GM21576 (cell line): ENCODE measurements around the gene RDH8.

Experiments used
- ATAC-seq: cut with Tn5 transposase; IDR thresholded peaks from one replicate; pipeline ENCODE4 v1.9.1; 2021; ENCODE audit warnings: mild to moderate bottlenecking, moderate library complexity; ENCODE audit not compliant: unreplicated experiment

RDH8 gene, protein sequence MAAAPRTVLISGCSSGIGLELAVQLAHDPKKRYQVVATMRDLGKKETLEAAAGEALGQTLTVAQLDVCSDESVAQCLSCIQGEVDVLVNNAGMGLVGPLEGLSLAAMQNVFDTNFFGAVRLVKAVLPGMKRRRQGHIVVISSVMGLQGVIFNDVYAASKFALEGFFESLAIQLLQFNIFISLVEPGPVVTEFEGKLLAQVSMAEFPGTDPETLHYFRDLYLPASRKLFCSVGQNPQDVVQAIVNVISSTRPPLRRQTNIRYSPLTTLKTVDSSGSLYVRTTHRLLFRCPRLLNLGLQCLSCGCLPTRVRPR

DNA sequence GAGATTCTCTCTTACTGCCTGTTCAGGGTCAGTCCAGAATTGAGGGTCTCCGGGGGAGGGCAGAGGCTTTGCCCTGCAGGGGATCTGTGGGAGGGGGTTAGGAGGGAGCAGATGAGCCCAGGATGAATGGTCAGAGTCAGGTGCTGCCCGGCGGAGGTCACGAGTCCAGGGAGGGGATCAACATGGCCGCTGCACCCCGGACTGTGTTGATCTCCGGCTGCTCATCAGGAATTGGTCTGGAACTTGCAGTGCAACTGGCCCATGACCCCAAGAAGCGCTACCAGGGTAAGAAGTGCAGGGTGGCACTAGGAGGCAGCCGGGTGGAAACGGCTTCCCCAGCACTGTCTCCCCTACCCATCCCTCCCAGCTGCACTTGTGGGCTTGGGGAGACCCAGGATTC lies at the start of gene RDH8:
RDH8 (plus strand) TSS at position 168 of the 400 bp plus-strand sequence; CDS start at position 183, 15 bp downstream.
- ATAC-seq = no peak

DNA sequence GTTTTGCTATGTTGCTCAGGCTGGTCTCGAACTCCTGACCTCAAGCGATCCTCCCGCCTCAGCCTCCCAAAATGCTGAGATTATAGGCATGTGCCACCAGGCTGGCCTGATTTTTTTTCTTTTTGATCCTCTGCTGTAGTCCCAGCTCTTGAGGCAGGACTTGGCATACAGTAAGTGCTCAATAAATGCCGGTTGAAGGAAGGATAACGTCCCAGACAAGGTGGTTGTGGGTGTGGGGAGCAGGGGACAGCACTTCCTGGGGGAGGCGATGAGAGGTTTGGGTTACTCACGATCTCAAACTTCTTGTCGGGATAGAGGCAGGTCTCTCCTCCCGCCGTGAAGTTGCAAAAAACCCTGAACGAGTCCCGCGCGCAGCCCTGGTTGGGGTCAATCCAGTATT lies 47.3 kb upstream of the RDH8 start:
- ATAC-seq = no peak

DNA sequence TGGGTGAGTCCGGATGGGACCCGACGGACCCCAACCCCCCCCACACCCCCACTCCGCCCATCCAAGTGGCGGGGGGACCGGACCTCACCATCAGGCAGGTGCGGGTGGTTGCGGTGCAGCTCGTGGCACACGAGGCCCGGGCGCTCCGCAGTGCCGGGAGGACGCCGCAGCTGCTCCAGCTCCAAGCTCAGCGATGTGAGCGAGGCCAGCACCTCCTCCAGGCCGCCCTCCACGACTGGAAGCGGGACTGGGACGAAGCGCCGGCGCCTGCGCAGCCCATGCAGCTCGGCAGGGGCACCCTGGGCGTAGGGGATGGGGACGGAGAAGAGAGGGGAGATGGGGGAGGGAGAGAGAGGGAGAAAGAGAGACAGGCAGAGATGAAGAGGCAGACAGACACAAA lies 46.8 kb upstream of the RDH8 start:
- no peak for ATAC-seq

DNA sequence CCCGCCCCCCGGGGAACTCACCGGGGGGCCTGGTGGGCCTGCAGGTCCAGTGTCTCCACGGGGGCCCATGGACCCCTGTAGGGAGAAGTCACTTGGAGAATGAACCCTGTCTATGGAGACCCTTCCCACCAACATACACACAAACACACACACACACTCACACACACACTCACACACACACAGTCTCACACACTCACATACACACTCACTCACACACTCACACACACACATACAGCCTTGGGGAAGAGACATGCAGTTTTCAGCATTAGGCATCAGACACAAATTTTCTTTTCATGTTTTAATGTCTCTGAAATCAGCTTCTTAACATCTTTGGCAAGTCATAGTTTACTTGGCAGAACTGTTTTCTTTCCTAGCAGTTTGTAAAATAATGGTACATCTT lies 46.0 kb upstream of the RDH8 start:
- ATAC-seq = no peak

DNA sequence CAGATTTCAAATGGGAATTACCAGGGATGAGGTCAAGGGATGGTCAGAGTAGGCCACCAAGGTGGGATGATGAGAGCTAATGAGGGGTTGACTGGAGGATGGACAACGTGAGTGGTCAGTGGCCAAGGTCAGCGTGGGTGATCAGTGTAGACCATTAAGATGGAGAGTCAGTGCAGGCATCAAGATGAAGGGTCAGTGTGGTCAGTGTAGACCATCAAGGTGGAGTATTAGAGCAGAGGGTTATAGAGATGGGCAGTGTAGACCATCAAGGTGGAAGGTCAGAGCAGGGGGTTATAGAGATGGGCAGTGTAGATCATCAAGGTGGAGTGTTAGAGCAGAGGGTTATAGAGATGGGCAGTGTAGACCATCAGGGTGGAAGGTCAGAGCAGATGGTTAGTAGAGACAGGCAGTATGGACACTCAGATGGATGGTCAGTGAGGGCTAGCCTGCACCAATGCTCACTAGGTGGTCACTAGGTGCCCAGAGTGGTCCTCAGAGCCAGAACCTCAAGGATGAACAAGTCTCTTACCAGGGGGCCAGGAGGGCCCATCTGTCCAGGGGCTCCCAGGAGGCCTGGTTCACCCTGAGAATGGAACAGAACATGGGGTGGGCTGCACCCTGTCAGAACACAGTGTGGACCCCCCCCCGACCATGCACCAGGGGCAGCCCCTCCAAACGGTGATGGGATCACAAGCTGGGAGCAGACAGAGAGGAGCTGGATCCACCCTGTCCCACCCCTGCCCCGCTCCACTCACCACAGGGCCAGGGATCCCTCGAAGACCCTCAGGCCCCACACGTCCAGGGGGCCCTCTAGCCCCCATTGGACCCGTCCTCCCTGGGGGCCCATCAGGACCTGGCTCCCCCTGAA lies 44.2 kb upstream of the RDH8 start:
- no peak for ATAC-seq

DNA sequence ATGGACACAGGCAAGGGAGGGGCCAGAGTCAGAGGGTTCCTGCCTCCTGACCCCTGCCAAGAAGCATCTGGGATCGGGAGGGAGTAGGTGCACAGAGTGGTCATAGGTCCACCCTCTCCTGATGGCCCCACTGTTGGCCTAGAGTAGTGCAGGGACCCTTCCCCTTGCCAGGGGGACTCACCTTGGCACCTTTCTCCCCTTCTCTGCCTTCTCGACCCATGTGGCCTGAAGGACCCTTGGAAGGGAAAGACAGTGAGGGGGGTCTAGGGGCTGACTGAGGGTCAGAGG lies 43.7 kb upstream of the RDH8 start:
- no peak for ATAC-seq

DNA sequence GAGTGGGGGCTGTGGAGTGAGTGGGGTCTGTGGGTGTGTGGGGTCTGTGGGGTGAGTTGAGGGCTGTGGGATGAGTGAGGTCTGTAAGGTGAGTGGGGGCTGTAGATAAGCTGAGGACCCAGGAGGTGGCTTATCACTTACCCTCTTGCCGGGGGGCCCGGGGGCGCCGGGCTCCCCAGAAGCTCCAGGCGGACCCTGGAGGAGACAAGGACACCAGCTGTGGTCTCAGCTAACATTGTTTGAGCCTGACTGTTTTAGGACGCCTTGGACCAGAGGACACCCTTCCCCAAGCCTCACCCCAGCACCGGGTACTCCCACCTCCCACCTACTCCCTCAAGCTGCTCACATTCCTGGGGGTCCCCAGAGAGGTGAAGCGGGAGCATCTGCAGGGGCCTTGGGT lies 42.8 kb upstream of the RDH8 start:
- ATAC-seq = no peak

DNA sequence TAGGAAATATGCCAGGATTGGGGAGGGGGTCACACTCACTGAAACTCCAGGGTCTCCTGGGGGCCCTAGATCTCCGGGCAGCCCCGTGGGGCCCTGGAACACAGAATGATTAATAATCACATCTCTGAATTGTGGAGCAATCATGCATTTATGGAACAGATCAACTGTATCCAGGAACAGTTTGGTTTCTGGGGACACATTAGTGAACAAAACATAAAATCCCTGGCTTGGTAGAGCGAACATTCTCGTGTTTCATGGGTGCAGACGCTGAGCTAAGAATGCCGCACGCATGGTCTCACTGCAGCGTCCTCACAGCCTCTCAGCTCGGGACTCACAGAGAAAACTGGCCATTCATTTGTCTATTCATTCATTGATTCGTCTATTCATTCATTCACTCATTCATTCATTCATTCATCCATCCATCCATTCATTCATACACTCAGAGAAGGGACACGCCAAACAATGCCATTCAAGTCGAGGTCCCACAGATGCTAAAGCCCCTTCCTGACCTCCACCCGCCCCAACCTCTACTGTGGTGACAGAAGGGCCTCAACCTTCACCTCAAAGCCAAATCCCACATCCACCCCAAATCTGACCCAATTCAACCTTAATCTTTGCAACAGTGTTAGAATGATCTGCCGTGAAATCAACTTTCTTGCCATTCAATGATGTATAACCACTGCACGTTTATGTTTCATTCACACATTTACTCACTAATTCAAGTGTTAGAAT lies 42.0 kb upstream of the RDH8 start:
- no peak for ATAC-seq

DNA sequence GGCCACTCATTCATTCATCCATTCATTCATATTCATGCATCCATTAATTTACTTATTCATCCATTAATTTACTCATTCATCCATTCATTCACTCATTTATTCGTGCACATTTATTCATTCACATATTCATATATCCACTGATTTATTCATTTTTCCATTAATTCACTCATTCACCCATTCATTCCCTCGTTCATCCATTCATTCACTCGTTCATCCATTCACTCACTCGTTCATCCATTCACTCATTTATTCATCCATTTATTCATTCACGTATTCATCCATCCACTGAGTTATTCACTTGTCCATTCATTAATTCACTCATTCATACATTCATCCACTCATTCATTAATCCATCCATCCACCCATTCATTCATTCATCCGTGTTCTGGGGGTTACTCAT lies 41.2 kb upstream of the RDH8 start:
- ATAC-seq = no peak

DNA sequence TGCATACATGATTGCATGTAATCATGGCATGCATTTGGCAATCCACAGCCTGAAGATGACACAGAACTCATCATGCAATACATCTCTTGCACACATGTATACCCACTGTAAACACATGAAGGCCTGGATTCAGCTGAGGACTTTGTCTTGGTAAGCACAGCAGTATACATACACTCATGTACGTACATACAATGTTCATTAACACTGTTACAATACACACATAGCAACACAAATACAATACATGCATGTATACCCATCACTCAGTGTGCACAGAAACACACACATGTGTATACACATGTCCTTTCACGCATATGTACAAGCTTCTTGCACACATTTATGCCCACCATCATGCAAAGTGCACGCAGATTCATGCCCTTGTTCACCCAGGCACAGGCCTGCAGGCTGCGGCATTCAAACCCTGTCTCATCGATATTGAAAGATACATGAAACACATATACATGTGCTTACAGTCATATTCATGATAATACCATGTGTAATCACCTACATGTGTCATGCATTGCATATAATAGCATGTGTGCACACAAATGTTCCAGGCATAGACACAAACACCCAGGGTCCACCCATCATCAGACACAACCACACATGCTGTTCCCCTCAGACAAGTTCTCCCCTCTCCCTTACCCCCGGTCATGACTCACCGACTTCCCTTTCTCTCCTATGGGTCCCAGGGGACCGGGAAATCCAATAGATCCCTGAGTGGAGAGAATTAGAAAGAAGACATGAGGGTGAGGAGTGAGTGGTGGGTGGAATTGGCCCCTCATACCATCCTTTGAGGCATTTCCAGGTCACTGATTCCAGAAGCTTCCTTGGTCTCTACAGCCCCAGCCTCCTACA lies 31.6 kb upstream of the RDH8 start:
- ATAC-seq = no peak

DNA sequence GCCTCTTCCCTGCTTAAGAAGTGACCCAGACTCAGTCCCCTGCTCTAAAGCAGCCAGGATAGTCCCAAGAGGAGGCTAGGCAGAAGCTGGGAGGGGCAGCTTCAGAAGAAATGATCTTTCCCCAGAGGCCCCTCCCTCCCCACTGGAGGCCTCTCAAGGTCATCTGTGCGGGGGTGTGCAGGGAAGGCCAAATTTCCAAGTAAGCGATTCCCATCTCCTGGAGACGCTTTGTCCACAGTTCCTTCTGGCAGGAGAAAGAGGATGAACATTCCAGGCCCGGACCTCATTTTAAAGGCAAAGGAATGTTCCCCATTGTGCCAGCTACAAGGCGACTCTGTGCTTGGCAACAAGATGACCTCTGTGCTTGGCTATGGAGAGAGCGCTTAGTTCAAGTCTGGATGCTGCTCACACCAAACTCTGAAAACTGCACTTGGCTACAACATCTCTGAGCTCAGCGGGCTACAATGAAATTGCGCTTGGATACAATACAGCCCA lies 26.4 kb upstream of the RDH8 start:
- no peak for ATAC-seq

DNA sequence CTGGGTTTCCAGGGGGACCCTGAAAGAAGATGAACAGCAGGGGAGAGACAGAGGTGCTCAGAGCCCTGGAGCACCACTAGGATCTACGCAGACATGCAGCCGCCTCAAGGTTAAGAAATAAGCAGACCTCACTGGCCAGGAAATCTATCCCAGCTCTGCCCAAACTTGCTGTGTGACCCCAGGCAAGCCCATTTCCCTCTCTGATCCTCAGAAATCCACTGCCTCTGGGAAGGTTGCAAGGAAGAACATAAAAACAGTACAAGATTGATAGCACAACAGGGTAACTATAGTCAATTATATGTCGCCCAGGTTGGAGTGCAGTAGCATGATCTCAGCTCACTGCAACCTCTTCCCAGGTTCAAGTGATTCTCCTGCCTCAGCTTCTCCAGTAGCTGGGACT lies 23.8 kb upstream of the RDH8 start:
- ATAC-seq = no peak

DNA sequence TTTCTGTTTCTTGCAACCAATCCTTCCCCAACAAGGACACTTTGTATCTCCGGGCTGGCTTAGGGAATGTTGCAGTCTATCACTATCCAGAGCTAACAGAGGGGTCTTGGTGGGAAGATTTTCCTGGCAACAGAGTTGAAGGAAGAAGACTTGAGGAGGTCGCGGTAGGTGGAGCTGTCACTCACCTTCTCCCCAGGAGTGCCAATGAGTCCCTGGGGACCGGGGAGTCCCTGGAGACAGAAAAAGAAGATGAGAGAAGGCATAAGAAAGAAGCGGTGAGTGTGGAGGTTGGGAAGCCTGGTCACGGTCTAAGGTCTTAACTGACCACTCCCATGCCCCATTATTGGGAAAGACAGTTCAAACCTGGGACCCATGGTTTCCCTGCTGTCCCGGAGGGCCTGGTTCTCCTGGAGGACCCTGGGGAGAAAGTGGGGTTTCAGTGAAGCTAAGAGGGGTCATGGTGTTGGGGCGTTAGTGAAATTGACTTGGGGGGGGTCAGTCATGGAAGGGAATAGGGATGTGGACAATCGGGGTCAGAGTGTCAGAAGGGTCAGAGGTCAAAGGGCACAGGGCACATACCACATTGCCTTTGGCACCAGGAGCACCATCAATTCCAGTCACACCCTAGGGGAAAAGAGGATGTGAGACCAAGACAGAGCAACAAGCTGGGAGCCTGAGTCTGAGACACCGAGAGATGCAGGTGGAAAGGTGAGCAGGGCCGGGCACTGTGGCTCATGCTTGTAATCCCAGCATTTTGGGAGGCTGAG lies 21.7 kb upstream of the RDH8 start:
- no peak for ATAC-seq

DNA sequence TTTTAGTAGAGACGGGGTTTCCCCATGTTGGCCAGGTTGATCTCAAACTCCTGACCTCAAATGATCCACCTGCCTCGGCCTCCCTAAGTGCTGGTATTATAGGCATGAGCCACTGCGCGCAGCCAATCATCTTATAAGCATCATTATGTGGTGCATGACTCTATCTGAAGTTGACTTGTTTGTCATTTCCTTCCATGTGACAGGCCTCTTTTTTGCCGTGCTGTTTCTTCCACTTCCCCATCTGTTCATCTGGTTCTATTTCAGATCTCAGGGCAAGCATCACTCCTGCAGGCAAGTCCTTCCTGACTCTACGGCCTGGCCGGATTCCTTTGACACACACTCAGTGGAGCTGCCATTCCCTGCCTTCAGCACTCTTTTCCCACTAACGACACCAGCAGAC lies 18.2 kb upstream of the RDH8 start:
- no peak for ATAC-seq

DNA sequence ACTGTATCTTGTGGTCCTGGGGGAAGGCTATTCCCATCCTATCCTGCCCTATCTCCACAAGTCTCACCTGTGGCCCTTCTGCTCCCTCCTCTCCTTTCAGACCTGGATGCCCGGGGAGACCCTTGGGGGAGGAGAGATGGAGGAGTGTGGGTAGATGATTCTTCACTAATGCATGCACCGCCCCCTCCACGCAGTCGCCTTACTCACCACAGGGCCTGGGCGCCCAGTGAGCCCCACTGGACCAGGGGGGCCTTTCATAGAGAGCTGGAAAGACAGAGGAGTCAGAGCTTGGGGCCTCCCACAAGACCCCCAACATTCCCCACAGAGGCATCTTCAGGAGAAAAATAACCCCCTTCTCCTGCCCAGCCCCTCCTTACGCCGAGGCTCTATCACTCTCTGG lies 17.3 kb upstream of the RDH8 start:
- no peak for ATAC-seq

DNA sequence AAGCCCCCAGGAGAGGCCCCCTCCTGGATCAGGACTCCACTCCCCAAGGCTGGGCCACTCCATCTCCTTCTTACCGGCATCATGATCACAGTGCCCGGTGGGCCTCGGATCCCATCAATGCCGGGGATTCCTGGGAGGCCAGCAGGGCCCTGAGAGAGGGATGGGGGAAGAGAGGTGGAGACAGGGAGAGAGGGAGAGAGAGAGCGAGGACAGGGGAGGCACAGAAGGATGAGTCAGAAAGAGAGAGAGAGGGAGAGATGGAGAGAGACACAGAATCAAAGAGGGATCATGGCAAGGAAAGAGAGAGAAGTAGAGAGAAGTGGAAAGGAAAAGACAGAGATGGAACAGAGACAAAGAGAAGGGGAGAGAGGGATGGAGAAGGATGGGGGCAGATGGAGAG lies 16.7 kb upstream of the RDH8 start:
- no peak for ATAC-seq

DNA sequence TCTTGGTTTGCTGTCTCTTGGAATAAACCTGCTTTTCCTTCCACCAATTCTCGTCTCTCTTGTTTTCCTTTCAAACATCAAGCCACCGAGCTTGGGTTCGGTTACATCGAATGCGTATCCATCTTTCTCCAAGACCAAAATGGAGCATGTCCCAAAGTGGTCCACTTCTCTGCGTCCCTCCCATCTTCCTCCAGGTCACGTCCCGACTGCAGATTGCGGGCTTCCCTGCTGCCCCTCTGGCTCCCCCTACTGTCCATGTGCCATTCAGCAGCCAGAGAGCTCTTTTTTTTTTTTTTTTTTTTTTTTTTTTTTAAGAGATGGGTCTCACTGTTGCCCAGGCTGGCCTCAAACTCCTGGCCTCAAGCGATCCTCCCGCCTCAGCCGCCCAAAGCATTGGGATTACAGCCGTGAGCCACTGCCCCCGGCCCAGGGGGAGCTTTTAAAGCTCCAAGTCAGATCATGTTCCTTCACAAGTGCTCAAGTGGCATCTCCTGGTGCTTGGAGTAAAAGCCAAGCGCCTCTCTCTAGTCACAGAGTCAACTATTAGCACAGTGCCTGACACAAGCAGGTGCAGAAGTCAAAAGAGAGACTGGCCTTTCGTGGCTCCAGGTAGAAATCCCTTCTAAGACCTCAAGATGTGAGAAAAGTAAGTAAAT lies 13.0 kb upstream of the RDH8 start:
- ATAC-seq = no peak

DNA sequence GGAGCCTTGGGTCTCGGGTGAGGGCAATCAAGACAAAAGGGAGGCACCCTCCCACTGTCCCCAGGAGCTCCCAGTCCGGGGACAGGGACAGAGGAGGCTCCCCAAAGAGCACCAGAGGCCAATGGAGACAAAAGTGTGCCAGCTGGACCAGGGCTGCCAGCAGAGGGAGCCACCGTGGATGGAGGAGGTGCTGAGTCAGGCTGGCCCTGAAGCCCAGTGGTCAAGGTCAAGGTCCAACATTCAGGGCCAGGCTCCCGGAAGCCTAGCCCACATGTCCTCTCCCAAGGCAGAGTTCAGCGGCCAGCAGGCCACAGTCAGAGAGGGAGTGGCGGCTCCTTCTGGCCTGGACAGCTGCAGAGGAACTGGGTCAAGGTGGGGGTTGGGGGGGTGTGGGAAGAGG lies 11.4 kb upstream of the RDH8 start:
- no peak for ATAC-seq

DNA sequence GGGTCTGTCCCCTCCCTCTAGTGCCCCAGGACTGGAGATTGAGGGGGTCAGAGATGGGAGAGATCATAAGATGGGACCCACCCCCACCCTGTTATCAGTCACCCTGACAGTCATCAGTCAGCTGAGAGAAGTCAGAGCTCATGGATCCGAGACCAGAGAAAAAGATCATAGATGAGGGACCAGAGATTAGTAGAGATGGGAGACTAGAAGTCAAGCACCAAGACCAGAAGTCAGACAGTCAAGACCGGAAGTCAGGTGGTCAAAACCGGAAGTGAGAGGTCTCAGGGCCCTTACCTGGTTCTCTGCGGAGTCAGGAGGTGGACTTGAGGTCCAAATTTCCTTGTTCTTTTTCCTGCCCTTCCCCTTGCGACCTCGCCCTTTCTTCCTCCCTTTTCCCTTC lies 10.0 kb upstream of the RDH8 start:
- no peak for ATAC-seq

DNA sequence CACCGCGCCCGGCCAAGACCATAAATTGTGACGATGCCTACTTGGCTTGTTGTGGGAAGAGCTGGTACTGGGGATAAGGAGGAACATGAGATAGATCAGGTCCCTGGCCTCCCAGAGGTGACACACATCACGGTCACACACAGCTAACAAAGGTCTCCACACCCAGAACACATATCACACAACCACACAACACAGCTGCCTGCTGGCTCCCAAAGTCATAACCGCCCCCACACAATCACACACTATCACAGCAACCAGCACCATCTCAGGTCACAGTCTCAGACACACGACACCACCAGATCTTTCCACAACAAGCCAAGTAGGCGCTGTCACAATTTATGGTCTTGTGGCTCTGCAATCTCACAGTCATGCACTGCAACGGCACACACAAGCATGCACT lies 8.7 kb upstream of the RDH8 start:
- no peak for ATAC-seq
